ENCODE measurements around the gene GSPT1.
"Not testable (repeated sequence)": the region's sequence is repeated elsewhere in the genome, so short reads cannot be mapped to it uniquely, and the experiment has no call there.

GRCh38 chr16:11962457-11962856 lies 46.7 kb upstream of the GSPT1 start:
- not testable (repeated sequence) for TF ChIP-seq CTCF (IDR thresholded peaks at IDR 0.05; ENCODE audit: borderline replicate concordance, extremely low read depth, low read length, poor library complexity, severe bottlenecking); EZH2 (IDR thresholded peaks at IDR 0.05; ENCODE audit: borderline replicate concordance, low read depth, low read length, severe bottlenecking)

Measured in DND-41 (cell line).